AG09309 (cell line): ENCODE measurements around the gene GSTT4.

ENCODE experiments used
- DNase-seq: peaks from one replicate; pipeline ENCODE4 v3.0.0-alpha.2; 2010; ENCODE audit warnings: low read depth
- H3K4me3 ChIP-seq: 2 replicates; pipeline ENCODE4 v1.5.1; 2011; ENCODE audit warnings: mild to moderate bottlenecking, low read depth, low read length, moderate library complexity; ENCODE audit not compliant: control insufficient read depth
- TF ChIP-seq, protein P1 (sequence below): IDR thresholded peaks from 2 replicates; pipeline ENCODE4 v1.5.1; 2011; ENCODE audit warnings: mild to moderate bottlenecking, low read depth, low read length, inconsistent platforms; ENCODE audit not compliant: insufficient read depth, control insufficient read depth; ENCODE audit errors: missing control alignments

The GSTT4 gene

DNA sequence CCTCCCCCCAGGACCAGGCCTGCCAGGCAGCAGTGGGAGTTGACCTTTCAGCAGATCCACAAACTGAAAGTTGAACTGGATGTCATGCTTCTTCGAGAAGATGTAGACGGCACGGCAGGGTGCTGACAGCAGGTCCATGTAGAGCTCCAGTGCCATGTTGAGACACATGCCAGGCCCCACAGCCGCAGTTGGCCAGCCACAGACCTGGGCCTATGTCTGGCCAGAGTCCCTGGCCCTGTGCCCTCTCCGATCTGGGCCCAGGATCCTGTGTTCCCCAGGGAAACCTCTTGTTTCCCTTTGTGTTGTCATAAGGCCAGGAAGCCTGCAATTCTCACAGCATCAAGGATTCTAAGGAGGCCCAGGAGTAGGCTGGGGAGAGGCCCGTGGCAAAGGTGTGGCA lies at the start of gene GSTT4:
Gene GSTT4 (minus strand): TSS at position 253 of the 400 bp plus-strand sequence. CDS start 97 bp downstream, at position 156.
- H3K4me3 ChIP-seq: no peak within 1 kb of the TSS
- no peak for DNase-seq
- TF ChIP-seq, protein P1, sequence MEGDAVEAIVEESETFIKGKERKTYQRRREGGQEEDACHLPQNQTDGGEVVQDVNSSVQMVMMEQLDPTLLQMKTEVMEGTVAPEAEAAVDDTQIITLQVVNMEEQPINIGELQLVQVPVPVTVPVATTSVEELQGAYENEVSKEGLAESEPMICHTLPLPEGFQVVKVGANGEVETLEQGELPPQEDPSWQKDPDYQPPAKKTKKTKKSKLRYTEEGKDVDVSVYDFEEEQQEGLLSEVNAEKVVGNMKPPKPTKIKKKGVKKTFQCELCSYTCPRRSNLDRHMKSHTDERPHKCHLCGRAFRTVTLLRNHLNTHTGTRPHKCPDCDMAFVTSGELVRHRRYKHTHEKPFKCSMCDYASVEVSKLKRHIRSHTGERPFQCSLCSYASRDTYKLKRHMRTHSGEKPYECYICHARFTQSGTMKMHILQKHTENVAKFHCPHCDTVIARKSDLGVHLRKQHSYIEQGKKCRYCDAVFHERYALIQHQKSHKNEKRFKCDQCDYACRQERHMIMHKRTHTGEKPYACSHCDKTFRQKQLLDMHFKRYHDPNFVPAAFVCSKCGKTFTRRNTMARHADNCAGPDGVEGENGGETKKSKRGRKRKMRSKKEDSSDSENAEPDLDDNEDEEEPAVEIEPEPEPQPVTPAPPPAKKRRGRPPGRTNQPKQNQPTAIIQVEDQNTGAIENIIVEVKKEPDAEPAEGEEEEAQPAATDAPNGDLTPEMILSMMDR: no peak

DNA sequence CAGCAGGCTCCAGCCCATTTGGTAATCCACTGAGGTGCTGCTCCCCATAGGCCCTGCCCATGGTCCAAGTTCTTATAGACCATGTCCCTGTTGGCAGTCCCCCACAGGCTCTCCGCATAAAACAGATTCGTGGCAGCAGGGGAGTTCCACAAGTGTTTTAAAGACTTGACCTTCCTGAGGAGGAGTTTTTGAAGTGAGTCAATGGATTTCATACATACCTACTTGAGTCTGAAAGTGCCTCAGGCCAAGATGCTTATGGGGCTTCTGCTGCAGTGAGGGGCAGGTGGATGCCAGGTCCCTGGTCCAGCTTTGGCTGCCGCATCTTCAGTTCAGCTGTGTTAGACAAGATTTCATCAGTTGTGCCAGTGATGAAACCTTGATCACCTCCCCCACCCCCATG lies 49.1 kb upstream of the GSTT4 start:
- DNase-seq: no peak
- TF ChIP-seq, protein P1: no peak
- H3K4me3 ChIP-seq: no peak overlapping the region

DNA sequence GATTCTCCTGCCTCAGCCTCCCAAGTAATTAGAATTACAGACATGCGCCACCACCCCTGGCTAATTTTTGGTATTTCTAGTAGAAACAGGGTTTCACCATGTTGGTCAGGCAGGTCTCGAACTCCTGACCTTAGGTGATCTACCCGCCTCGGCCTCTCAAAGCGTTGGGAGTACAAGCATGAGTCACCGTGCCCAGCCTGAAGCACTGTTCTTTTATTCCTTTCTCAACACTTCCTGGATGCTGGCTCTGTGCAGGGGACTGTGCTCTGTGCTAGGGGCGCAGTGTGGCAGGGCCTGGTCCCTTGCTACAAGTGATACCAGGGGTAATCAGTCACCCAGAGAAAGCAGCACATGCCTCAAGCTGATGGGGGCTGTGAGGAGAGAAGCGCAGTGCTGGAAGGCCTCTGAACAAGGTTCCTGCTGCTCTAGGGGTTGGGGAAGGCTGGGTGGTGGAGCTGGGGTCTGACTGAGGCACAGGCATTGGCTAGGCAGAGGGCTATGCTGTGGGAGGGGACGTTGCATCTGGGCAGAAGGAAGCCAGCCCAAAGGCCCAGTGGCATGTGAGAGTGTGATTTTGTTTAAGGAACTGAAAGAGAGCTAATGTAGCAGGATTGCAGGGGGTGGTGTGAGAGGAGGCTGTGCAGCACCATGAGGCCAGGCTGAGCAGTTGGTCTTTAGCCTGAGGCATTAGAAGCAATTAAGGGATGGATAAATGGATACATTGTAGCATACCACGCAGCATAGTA lies 48.4 kb upstream of the GSTT4 start:
- TF ChIP-seq, protein P1: no peak
- DNase-seq: no peak
- no peak overlapping the region for H3K4me3 ChIP-seq

DNA sequence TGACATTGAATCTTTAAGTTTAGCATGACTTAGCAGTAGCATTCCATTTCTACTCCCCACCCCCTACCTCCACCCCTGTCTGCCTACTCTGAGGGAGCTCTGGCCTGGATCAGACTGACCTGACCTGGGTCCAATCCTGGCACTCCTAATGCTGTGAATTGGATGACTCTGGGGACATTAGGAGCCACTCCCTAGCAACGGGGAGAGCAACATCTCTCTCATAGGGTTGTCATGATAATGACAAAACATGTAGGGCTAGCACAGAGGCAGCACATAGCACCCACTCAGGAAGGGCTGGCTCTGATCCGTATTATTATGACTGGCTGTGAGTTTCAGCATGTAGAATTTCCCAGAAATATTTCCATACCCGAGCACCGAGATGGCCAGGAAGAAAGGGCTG lies 46.3 kb upstream of the GSTT4 start:
- H3K4me3 ChIP-seq: no peak overlapping the region
- TF ChIP-seq, protein P1: no peak
- DNase-seq: no peak

DNA sequence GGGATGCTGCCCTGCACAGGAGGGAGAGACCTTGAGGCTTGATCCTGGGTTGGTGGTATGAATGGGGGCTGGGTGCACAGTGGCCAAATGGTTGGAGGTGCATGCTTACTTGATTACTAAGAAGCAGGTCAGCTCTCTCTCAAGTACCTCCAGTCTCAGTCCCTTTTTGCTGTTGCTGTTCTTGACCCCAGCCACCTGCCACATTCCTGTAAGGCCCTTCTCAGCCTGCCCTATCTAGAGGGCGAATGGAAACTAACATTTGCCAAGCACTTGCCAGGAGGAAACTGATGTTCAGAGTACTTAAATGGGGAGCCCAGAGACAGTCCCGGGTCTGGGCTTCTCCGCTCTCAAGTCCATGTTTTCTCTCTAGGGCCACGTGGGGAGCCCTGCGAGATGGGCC lies 45.8 kb upstream of the GSTT4 start:
- TF ChIP-seq, protein P1: no peak
- H3K4me3 ChIP-seq: no peak overlapping the region
- no peak for DNase-seq

DNA sequence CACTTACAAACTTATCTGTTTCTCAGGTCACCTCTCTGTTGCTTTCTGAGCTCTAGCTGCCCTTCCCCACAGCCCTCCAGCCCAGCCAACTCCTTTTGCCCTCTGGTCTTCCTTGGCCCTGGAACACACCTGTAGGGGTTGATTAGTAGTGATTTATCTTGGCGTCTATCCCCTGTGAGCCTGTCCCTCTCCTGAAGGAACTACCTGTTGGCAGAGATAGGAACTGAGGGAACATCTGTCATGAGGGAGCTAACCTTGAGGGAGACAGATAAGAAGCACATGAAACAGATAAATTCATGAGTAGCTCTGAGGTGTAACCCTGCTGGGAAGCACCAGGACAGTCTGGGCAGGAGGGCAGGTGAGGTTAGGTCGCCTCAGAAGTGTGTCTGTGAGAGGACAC lies 44.7 kb upstream of the GSTT4 start:
- TF ChIP-seq, protein P1: no peak
- H3K4me3 ChIP-seq: no peak overlapping the region

More for the DNA sequence above, 44.7 kb upstream of the GSTT4 start:
- DNase-seq: no peak
